NCI-H82 treated with DMSO at 0.1 percent for 48 hours (cell line): ENCODE data around the gene TRIM74.
A peak's percentile ranks its signal among the peaks of the same experiment; 100 is the strongest.
"Not testable (repeated sequence)": the region's sequence is repeated elsewhere in the genome, so short reads cannot be mapped to it uniquely, and the experiment has no call there.

Source experiments
- DNase-seq: peaks from one replicate; lab custom pipeline; 2025; ENCODE audit not compliant: unreplicated experiment; lab: John Stamatoyannopoulos, UW

The TRIM74 gene

GRCh38 chr7:72960029-72960428 lies 9.2 kb downstream of the TRIM74 start:
- not testable (repeated sequence) for DNase-seq

GRCh38 chr7:72954563-72955198 lies 14.6 kb downstream of the TRIM74 start:
- not testable (repeated sequence) for DNase-seq

GRCh38 chr7:72953901-72954562 lies 15.2 kb downstream of the TRIM74 start:
- not testable (repeated sequence) for DNase-seq

GRCh38 chr7:72950432-72950831 lies 18.8 kb downstream of the TRIM74 start:
- not testable (repeated sequence) for DNase-seq

- not testable (repeated sequence) for DNase-seq
These were observed 19.6 kb downstream of the TRIM74 start for GRCh38 chr7:72949686-72950085.

- DNase-seq = not testable (repeated sequence)
These were observed 20.0 kb downstream of the TRIM74 start for GRCh38 chr7:72949276-72949675.

GRCh38 chr7:72948714-72949113 lies 20.6 kb downstream of the TRIM74 start:
- not testable (repeated sequence) for DNase-seq

GRCh38 chr7:72946130-72946745 lies 23.0 kb downstream of the TRIM74 start:
- not testable (repeated sequence) for DNase-seq

GRCh38 chr7:72945597-72945996 lies 23.7 kb downstream of the TRIM74 start:
- not testable (repeated sequence) for DNase-seq

GRCh38 chr7:72944937-72945336 lies 24.3 kb downstream of the TRIM74 start:
- not testable (repeated sequence) for DNase-seq

- not testable (repeated sequence) for DNase-seq
These were observed 26.3 kb downstream of the TRIM74 start for GRCh38 chr7:72942956-72943355.

- not testable (repeated sequence) for DNase-seq
These were observed 27.1 kb downstream of the TRIM74 start for GRCh38 chr7:72942022-72942705.

- DNase-seq = not testable (repeated sequence)
These were observed 41.0 kb downstream of the TRIM74 start for GRCh38 chr7:72928216-72928615.

GRCh38 chr7:72927791-72928190 lies 41.5 kb downstream of the TRIM74 start:
- not testable (repeated sequence) for DNase-seq

- peak; percentile 50 for DNase-seq
These were observed 43.6 kb downstream of the TRIM74 start for GRCh38 chr7:72925546-72926120.

- DNase-seq = peak; percentile 19
These were observed 44.3 kb downstream of the TRIM74 start, which contains the start of gene POM121 for GRCh38 chr7:72924733-72925545. Gene POM121, plus strand, starts transcription at chr7:72925095. Its CDS starts 27 bp downstream, at chr7:72925122.

- DNase-seq = peak; percentile 19
These were observed 44.9 kb downstream of the TRIM74 start for GRCh38 chr7:72924386-72924732.

GRCh38 chr7:72919256-72919775 lies 50.0 kb downstream of the TRIM74 start:
- no peak for DNase-seq

GRCh38 chr7:72914756-72915525 lies 54.3 kb downstream of the TRIM74 start:
- DNase-seq = not testable (repeated sequence)
